Natural killer cell (primary cell): ENCODE results near the gene TMEM107. TPM values are rescaled to one million over a fixed set of nuclear protein-coding genes. Genes with fewer than 3 reads are reported as not detected.
A peak's percentile ranks its signal among the peaks of the same experiment; 100 is the strongest.

Experiments
- ATAC-seq, 3 donors: fragments of 150-1000 bp in 2 of 3; fragments of 200-7000 bp in 1 of 3; cut with Tn5 transposase; 1 replicate in 1 of 3; 2 replicates in 2 of 3; pipeline ENCODE4 v1.10.0; 2021; ENCODE audit warnings: mild to moderate bottlenecking in 2 of 3, moderate library complexity in 2 of 3
- DNase-seq, 2 donors: peaks; one replicate each; pipeline versions ENCODE4 v3.0.0 to v3.0.0-alpha.2; 2013 to 2021; ENCODE audit warnings: mixed read lengths in 1 of 2
- H3K27ac ChIP-seq: one replicate; pipeline ENCODE4 v1.5.1; 2013; ENCODE audit warnings: mild to moderate bottlenecking, low read length
- H3K27me3 ChIP-seq: one replicate; pipeline ENCODE4 v1.6.1; 2013; ENCODE audit warnings: low read length; ENCODE audit not compliant: control insufficient read depth, insufficient read depth
- H3K36me3 ChIP-seq: one replicate; pipeline ENCODE4 v1.6.1; 2013; ENCODE audit warnings: low read length; ENCODE audit not compliant: control insufficient read depth, insufficient read depth
- H3K4me1 ChIP-seq: one replicate; pipeline ENCODE4 v1.6.1; 2013; ENCODE audit warnings: low read length; ENCODE audit not compliant: control insufficient read depth, insufficient read depth
- H3K4me3 ChIP-seq: one replicate; pipeline ENCODE4 v1.5.1; 2013; ENCODE audit warnings: low read length
- H3K9me3 ChIP-seq: one replicate; pipeline ENCODE4 v1.6.1; 2013; ENCODE audit warnings: low read length; ENCODE audit not compliant: control insufficient read depth, insufficient read depth
- H3K27ac Mint-ChIP-seq, 2 donors: one replicate each; pipeline ENCODE4 v1.8.0; 2022; ENCODE audit warnings: mild to moderate bottlenecking in 2 of 2, mixed read lengths in 2 of 2, moderate library complexity in 1 of 2
- H3K27me3 Mint-ChIP-seq, 2 donors: one replicate each; pipeline ENCODE4 v1.8.0; 2022; ENCODE audit warnings: low read depth in 2 of 2, mixed read lengths in 2 of 2
- H3K36me3 Mint-ChIP-seq: one replicate; pipeline ENCODE4 v1.8.0; 2022; ENCODE audit warnings: mixed read lengths
- H3K4me1 Mint-ChIP-seq, 2 donors: one replicate each; pipeline ENCODE4 v1.8.0; 2022; ENCODE audit warnings: mixed read lengths in 2 of 2
- H3K4me3 Mint-ChIP-seq: one replicate; pipeline ENCODE4 v1.8.0; 2022; ENCODE audit warnings: mild to moderate bottlenecking, moderate library complexity, mixed read lengths
- H3K9me3 Mint-ChIP-seq, 2 donors: one replicate each; pipeline ENCODE4 v1.8.0; 2022; ENCODE audit warnings: mixed read lengths in 2 of 2
- WGBS: methylation state at CpG from one replicate; pipeline ENCODE4 v1.1.7; 2013; ENCODE audit warnings: missing lambda C conversion rate; ENCODE audit not compliant: insufficient coverage; 5-methylcytosine and 5-hydroxymethylcytosine counted together
- intact Hi-C: fragments of 100-400 bp; cut with micrococcal nuclease; formaldehyde crosslinking; loops from one replicate; pipeline ENCODE4 v1.14.2; 2022
- total RNA-seq, 4 donors: library from RNA; stranded (reverse); fragments of 120-200 nt in 1 of 4; gene quantifications; one replicate each; pipeline versions ENCODE4 v1.2.3 to v1.2.4, GENCODE V29; 2013 to 2022
- TF ChIP-seq, protein P1 (sequence below): fragments of 200-600 bp; IDR thresholded peaks from one replicate; pipeline ENCODE4 v1.8.0; 2022; ENCODE audit warnings: antibody characterized with exemption

Gene TMEM107
- total RNA-seq, 3 donors from 2014 or later (not counting 1 experiment from before 2014, with no cell fraction given) = 48.9 to 101 (median 96.1) TPM

DNA sequence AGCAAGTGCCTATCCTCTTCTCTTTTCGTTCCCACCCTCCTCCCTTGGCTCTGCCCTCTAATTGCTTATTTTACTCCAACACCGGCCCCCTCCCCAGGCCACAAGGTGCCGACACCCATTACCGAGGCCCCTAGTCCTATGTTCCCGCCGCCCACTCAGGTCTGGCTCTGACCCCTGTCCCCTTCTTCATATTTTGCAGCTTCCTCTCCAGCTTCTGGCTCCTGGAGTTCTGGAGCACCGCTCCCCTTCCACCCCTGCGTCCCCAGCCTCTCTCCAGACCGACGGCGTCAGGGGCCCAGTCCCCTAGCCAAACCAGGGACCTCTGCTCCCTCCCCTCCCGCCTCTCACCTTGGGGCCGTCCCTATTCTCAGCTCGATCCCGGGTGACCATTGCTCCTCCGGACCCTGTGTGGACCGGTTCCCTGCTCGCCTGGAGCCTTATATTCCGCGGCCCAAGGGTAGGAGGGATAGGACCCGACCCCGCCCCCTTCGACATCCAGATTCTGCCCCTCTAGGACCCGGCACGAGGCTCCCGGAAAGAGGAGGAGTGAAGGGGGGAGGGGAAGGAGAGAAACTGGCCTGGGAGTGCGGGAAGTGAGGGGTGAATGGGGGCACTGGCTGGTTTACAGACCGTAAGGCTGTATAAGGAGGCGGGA is 52.4 kb downstream of the TMEM107 start, which contains the start of gene HES7:
TSS of gene HES7 (minus strand) at position 412 of the 655 bp plus-strand sequence. CDS start at position 390, 22 bp downstream.
- H3K4me3 ChIP-seq = peak within 1 kb of the TSS; percentile 22
- H3K36me3 ChIP-seq = no peaks in the 10 kb centered on the region
- H3K4me1 Mint-ChIP-seq = peaks cover 75 to 77% of the 10 kb centered on the region in 2 donors
- DNase-seq (no peak), ATAC-seq (no peak)
- peak within 1 kb of the TSS; percentile 93 for H3K4me3 Mint-ChIP-seq
- peak within 1 kb of the TSS; percentile 95 to 98 for H3K27ac Mint-ChIP-seq
- TF ChIP-seq, protein P1, sequence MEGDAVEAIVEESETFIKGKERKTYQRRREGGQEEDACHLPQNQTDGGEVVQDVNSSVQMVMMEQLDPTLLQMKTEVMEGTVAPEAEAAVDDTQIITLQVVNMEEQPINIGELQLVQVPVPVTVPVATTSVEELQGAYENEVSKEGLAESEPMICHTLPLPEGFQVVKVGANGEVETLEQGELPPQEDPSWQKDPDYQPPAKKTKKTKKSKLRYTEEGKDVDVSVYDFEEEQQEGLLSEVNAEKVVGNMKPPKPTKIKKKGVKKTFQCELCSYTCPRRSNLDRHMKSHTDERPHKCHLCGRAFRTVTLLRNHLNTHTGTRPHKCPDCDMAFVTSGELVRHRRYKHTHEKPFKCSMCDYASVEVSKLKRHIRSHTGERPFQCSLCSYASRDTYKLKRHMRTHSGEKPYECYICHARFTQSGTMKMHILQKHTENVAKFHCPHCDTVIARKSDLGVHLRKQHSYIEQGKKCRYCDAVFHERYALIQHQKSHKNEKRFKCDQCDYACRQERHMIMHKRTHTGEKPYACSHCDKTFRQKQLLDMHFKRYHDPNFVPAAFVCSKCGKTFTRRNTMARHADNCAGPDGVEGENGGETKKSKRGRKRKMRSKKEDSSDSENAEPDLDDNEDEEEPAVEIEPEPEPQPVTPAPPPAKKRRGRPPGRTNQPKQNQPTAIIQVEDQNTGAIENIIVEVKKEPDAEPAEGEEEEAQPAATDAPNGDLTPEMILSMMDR = no peak
- no peaks in the 10 kb centered on the region for H3K9me3 ChIP-seq
- WGBS = 3% methylated on average over 29 of the region's 29 CpGs
- peaks cover 11% of the 10 kb centered on the region for H3K36me3 Mint-ChIP-seq
- H3K9me3 Mint-ChIP-seq = peaks cover 0 to 2% of the 10 kb centered on the region in 2 donors
- peaks cover 50 to 58% of the 10 kb centered on the region in 2 donors for H3K27me3 Mint-ChIP-seq
- H3K27me3 ChIP-seq = peaks cover 33% of the 10 kb centered on the region
- intact Hi-C loops = no loop called here
- peaks cover 70% of the 10 kb centered on the region for H3K4me1 ChIP-seq
- H3K27ac ChIP-seq = no peak within 1 kb of the TSS

DNA sequence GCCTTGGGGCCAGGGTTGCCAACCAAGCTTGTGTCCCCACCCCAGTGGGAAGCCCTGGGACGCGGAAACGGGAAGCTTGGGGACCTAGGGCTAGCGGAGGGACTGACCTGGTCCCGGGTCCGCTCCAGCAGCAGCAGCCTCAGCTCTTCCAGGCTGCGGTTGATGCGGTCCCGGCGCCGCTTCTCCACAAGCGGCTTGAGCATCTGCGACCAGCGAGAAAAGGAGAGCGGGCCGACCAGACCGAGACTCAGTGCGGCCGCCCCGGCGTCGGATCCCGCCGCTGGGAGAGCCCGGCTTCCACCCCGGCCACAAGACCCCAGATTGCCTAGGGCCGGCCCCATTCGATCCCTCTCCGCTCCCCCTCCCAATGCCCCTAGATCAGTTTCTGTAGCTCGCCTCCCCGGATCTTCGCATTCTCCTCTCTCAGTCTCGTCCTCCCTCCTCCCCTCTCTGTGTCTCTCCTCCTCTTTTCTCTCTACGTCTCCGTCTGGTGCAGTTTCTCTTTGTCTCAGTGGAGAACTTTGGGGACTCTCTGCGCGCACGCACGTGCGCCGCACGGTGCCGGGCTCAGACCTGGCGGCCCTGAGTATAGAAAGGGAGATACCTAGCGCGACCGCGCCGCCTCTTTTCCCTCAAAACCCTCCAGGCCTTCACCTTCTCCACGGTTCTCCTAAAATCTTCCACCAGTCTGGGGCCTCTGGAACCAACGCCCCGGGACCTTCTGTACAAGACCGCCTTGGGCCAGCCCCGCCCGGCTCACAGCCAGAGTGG is 53.1 kb downstream of the TMEM107 start:
- Mint-ChIP-seq H3K27ac (peak overlapping the region; percentile 53 to 98), H3K4me1 (peaks cover 82 to 84% of the 10 kb centered on the region in 2 donors), H3K36me3 (peaks cover 12% of the 10 kb centered on the region), H3K9me3 (peaks cover 0 to 2% of the 10 kb centered on the region in 2 donors), H3K4me3 (peak overlapping the region; percentile 93), H3K27me3 (peaks cover 52 to 59% of the 10 kb centered on the region in 2 donors)
- TF ChIP-seq, protein P1 = no peak
- Histone ChIP-seq H3K4me3 (peak overlapping the region; percentile 22), H3K4me1 (peaks cover 77% of the 10 kb centered on the region), H3K36me3 (no peaks in the 10 kb centered on the region), H3K9me3 (no peaks in the 10 kb centered on the region), H3K27ac (no peak overlapping the region), H3K27me3 (peaks cover 33% of the 10 kb centered on the region)
- intact Hi-C loops = no loop called here
- ATAC-seq (no peak), DNase-seq (peak in 1 of 2 donors; percentile 74)
- WGBS = under 1% methylated on average over 55 of the region's 55 CpGs

Other genes with a start within 250 kb of the TMEM107 start
- 10 to 100 TPM in 1 of 3 donors, 1 to 10 TPM in 2; 7.9 to 11.7 (median 9.3) TPM for gene KCNAB3, start 246.5 kb downstream of the TMEM107 start, total RNA-seq
- gene TRAPPC1, start 244.4 kb downstream of the TMEM107 start, total RNA-seq = 100 to 1,000 TPM; 122 to 144 (median 135) TPM
- 10 to 100 TPM; 36.3 to 49.8 (median 45.2) TPM for gene CNTROB, start 244.2 kb downstream of the TMEM107 start, total RNA-seq
- not detected for gene GUCY2D, start 173.8 kb downstream of the TMEM107 start, total RNA-seq
- not detected for gene ALOX15B, start 137.3 kb downstream of the TMEM107 start, total RNA-seq
- under 1 TPM; 0.29 to 0.58 (median 0.56) TPM for gene ALOX12B, start 88.7 kb downstream of the TMEM107 start, total RNA-seq
- not detected for gene ALOXE3, start 57.9 kb downstream of the TMEM107 start, total RNA-seq
- gene HES7, start 52.3 kb downstream of the TMEM107 start, total RNA-seq = under 1 TPM; 0.50 to 0.77 (median 0.61) TPM
- gene PER1, start 24.0 kb downstream of the TMEM107 start, total RNA-seq = 1,000 to 10,000 TPM in 1 of 3 donors, 100 to 1,000 TPM in 2; 636 to 1,422 (median 923) TPM
- 100 to 1,000 TPM; 191 to 315 (median 234) TPM for gene VAMP2, start 13.4 kb downstream of the TMEM107 start, total RNA-seq
- 10 to 100 TPM; 10.2 to 15.6 (median 11.6) TPM for gene BORCS6, start 13.8 kb upstream of the TMEM107 start, total RNA-seq
- gene AURKB, start 34.2 kb upstream of the TMEM107 start, total RNA-seq = 1 to 10 TPM; 2.1 to 4.8 (median 4.1) TPM
- gene CTC1, start 71.7 kb upstream of the TMEM107 start, total RNA-seq = 100 to 1,000 TPM; 192 to 251 (median 237) TPM
- 10 to 100 TPM; 23.6 to 30.0 (median 24.0) TPM for gene PFAS, start 72.9 kb upstream of the TMEM107 start, total RNA-seq
- 10 to 100 TPM; 34.4 to 51.5 (median 44.6) TPM for gene RANGRF, start 112.3 kb upstream of the TMEM107 start, total RNA-seq
- 10 to 100 TPM; 10.7 to 17.5 (median 16.8) TPM for gene SLC25A35, start 119.0 kb upstream of the TMEM107 start, total RNA-seq
- not detected for gene ARHGEF15, start 133.9 kb upstream of the TMEM107 start, total RNA-seq
- not detected for gene ODF4, start 163.5 kb upstream of the TMEM107 start, total RNA-seq
- 1,000 to 10,000 TPM; 1,481 to 1,796 (median 1,628) TPM for gene RPL26, start 206.8 kb upstream of the TMEM107 start, total RNA-seq
- 1 to 10 TPM in 1 of 3 donors, under 1 TPM in 2; 0.35 to 1.1 (median 0.52) TPM for gene RNF222, start 221.4 kb upstream of the TMEM107 start, total RNA-seq